KMS-11 (cell line): ENCODE measurements around the gene EGFL6.
A peak's percentile ranks its signal among the peaks of the same experiment; 100 is the strongest.

Source experiments
- H2AFZ ChIP-seq: fragments of 200-600 bp; sonication (generic); 2 replicates; pipeline ENCODE4 v1.6.1; 2016; ENCODE audit warnings: antibody characterized with exemption, mixed run types, low read depth
- H3K27ac ChIP-seq: fragments of 200-600 bp; sonication (generic); 2 replicates; pipeline ENCODE4 v1.6.1; 2016; ENCODE audit warnings: mild to moderate bottlenecking, mixed run types
- H3K27me3 ChIP-seq: fragments of 200-600 bp; sonication (generic); 2 replicates; pipeline ENCODE4 v1.6.1; 2017; ENCODE audit warnings: mild to moderate bottlenecking, low read depth, mixed run types, moderate library complexity; ENCODE audit not compliant: insufficient read depth
- H3K36me3 ChIP-seq: fragments of 200-600 bp; sonication (generic); 2 replicates; pipeline ENCODE4 v1.6.1; 2017; ENCODE audit warnings: mild to moderate bottlenecking, mixed run types; ENCODE audit not compliant: insufficient read depth
- H3K4me1 ChIP-seq: fragments of 200-600 bp; sonication (generic); 2 replicates; pipeline ENCODE4 v1.6.1; 2016; ENCODE audit warnings: mild to moderate bottlenecking, low read depth, mixed run types; ENCODE audit not compliant: poor library complexity, severe bottlenecking
- H3K4me2 ChIP-seq: fragments of 200-600 bp; sonication (generic); 2 replicates; pipeline ENCODE4 v1.7.0; 2016; ENCODE audit warnings: mild to moderate bottlenecking, mixed run types
- H3K4me3 ChIP-seq: fragments of 200-600 bp; sonication (generic); IDR thresholded peaks from 2 replicates; pipeline ENCODE4 v1.6.1; 2017; ENCODE audit warnings: low read depth, low read length, mixed read lengths; ENCODE audit not compliant: insufficient read depth
- H3K79me2 ChIP-seq: fragments of 200-600 bp; sonication (generic); 2 replicates; pipeline ENCODE4 v1.6.1; 2016; ENCODE audit warnings: low read depth, mixed run types; ENCODE audit not compliant: insufficient read depth
- H3K9ac ChIP-seq: fragments of 200-600 bp; sonication (generic); 2 replicates; pipeline ENCODE4 v1.6.1; 2016; ENCODE audit warnings: mild to moderate bottlenecking, mixed run types
- H4K20me1 ChIP-seq: fragments of 200-600 bp; sonication (generic); 2 replicates; pipeline ENCODE4 v1.6.1; 2016; ENCODE audit warnings: mild to moderate bottlenecking, mixed run types; ENCODE audit not compliant: insufficient read depth
- TF ChIP-seq, protein P1 (sequence below): fragments of 200-600 bp; sonication (generic); conservative IDR thresholded peaks from 2 replicates; pipeline ENCODE4 v1.6.1; 2017; ENCODE audit warnings: low read depth, mild to moderate bottlenecking, antibody characterized with exemption, low read length, moderate library complexity, mixed read lengths

The EGFL6 gene

DNA sequence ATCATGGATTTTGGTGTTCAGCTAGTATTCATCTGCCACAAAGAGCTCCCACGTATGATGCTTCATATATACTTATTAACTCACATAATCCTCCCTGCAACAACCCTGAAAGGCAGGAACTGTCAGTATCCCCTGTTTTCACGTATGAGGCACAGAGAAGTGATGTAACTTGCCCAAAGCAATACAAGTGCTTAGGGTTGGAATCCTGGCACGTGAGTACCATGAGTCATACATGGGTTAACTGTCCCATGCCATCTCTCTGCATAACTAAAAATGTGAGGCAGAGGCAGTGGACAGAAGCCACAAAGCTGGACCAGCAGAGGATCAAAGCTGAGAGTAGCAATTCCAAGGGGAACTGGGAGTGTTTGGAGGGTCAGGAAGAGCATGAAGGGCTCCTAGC is 35.7 kb upstream of the EGFL6 start:
- TF ChIP-seq, protein P1, sequence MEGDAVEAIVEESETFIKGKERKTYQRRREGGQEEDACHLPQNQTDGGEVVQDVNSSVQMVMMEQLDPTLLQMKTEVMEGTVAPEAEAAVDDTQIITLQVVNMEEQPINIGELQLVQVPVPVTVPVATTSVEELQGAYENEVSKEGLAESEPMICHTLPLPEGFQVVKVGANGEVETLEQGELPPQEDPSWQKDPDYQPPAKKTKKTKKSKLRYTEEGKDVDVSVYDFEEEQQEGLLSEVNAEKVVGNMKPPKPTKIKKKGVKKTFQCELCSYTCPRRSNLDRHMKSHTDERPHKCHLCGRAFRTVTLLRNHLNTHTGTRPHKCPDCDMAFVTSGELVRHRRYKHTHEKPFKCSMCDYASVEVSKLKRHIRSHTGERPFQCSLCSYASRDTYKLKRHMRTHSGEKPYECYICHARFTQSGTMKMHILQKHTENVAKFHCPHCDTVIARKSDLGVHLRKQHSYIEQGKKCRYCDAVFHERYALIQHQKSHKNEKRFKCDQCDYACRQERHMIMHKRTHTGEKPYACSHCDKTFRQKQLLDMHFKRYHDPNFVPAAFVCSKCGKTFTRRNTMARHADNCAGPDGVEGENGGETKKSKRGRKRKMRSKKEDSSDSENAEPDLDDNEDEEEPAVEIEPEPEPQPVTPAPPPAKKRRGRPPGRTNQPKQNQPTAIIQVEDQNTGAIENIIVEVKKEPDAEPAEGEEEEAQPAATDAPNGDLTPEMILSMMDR: no peak
- Histone ChIP-seq H4K20me1 (no peaks in the 10 kb centered on the region), H3K27me3 (no peaks in the 10 kb centered on the region)

DNA sequence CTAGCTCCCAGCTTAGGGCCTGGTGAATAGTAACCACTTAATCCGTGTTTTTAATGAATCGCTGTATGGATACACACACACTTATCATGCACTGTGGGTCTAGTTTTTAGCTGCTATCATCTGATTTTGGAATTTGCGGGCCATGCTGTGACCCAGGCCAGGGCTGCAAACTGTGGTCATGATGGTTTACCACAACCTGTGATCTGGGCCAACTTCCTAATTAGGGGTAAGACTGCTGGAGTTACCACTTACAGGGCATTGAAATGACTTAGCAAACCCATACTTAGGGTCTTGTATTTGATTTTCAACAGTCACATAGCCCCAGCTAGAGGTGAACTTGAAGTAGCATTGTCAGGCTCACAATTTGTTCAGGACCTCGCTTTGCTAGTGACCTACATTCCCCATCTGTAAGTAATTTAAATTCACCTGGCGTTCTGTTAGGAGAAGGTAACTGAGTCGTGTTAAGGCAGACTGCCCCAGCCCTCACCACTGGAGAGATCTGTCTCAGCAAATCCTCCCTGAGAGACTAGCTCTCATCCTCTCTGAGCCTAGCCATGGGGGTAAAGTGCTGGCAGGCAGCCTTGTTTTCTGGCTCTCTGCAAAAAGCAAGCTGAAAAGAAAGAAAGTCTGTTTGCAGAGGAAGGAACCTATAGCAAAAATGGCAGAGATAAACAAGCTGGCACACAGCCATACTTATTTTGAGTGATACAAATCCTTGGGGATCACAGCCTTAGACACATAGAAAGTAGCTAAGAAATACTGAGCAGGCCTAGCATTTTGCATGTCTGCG is 33.8 kb upstream of the EGFL6 start:
- no peaks in the 10 kb centered on the region for H3K27me3 ChIP-seq
- H3K9ac ChIP-seq: peak overlapping the region; percentile 26; the same call in 1 of the 2 replicates
- peak overlapping the region; percentile 75 for H3K4me2 ChIP-seq
- no peaks in the 10 kb centered on the region for H3K36me3 ChIP-seq
- no peak overlapping the region for H3K4me3 ChIP-seq
- H2AFZ ChIP-seq: peak overlapping the region; percentile 56
- peaks cover 74% of the 10 kb centered on the region for H3K4me1 ChIP-seq
- no peaks in the 10 kb centered on the region for H3K79me2 ChIP-seq
- H3K27ac ChIP-seq: peak overlapping the region; percentile 73
- H4K20me1 ChIP-seq: no peaks in the 10 kb centered on the region
- TF ChIP-seq, protein P1: no peak

More for the DNA sequence above, 35.7 kb upstream of the EGFL6 start:
- no peaks in the 10 kb centered on the region for H3K36me3 ChIP-seq
- peaks cover 74% of the 10 kb centered on the region for H3K4me1 ChIP-seq
- H3K9ac ChIP-seq: no peak overlapping the region
- no peak overlapping the region for H3K4me3 ChIP-seq
- no peaks in the 10 kb centered on the region for H3K79me2 ChIP-seq
- H3K27ac ChIP-seq: no peak overlapping the region
- no peak overlapping the region for H3K4me2 ChIP-seq
- no peak overlapping the region for H2AFZ ChIP-seq

DNA sequence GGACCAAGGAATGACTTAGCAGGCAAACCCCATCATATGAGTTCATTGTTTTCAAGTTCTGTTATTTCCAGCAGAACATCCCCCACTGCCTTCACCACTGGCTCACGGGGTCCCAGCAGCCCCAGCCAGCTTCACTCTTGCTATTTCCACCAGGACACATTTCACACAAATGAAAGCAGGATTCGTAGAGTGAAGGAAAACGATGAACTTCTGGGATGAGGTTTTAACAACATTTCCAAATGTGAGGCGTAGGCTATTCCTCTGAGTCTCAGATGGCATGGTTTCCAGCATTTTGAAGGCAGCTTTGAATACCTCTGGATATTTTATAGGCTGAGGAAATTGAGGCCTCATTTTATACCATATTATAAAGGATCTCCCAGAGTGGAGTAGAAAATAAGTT is 32.9 kb upstream of the EGFL6 start:
- Histone ChIP-seq H3K4me2 (peak overlapping the region; percentile 75), H4K20me1 (no peaks in the 10 kb centered on the region), H3K79me2 (no peaks in the 10 kb centered on the region), H3K4me1 (peaks cover 69% of the 10 kb centered on the region), H3K27ac (peak overlapping the region; percentile 73; the same call in 1 of the 2 replicates), H2AFZ (no peak overlapping the region), H3K4me3 (no peak overlapping the region), H3K36me3 (no peaks in the 10 kb centered on the region), H3K9ac (no peak overlapping the region), H3K27me3 (no peaks in the 10 kb centered on the region)
- TF ChIP-seq, protein P1: no peak

DNA sequence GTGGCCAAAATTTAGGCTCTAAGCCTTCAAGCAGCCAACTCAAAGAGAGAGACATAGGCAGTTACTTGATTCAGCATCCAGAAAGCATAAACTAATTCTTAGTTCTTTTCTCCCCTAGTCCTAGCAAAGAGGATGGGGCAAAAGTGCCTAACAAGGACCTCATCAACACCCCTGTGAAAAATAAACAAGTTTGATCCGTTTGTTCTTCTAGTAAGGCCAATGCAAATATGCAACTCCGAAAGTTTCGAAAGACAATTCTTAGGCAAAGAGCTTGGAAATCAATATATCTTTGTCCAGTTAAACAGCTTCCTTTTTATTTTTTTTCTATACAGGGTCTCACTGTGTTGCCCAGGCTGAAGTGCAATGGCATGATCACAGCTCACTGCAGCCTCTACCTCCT is 31.0 kb upstream of the EGFL6 start:
- Histone ChIP-seq H2AFZ (no peak overlapping the region), H3K27ac (no peak overlapping the region), H3K27me3 (no peaks in the 10 kb centered on the region), H3K4me1 (peaks cover 57% of the 10 kb centered on the region), H4K20me1 (no peaks in the 10 kb centered on the region), H3K4me3 (no peak overlapping the region), H3K9ac (no peak overlapping the region), H3K79me2 (no peaks in the 10 kb centered on the region), H3K4me2 (no peak overlapping the region), H3K36me3 (no peaks in the 10 kb centered on the region)
- TF ChIP-seq, protein P1: no peak
